Measurements from ENCODE around the gene MICALL2.
A peak's percentile ranks its signal among the peaks of the same experiment; 100 is the strongest.

The MICALL2 gene

GRCh38 chr7:1493129-1493528 is 33.9 kb upstream of the MICALL2 start:
- DNase-seq (ENCODE audit: low read depth): no peak

GRCh38 chr7:1492640-1493039 is 33.4 kb upstream of the MICALL2 start:
- no peak for DNase-seq (ENCODE audit: low read depth)

GRCh38 chr7:1492221-1492620 is 33.0 kb upstream of the MICALL2 start:
- DNase-seq (ENCODE audit: low read depth): no peak

GRCh38 chr7:1490837-1491236 is 31.6 kb upstream of the MICALL2 start:
- DNase-seq (ENCODE audit: low read depth): no peak

DNA sequence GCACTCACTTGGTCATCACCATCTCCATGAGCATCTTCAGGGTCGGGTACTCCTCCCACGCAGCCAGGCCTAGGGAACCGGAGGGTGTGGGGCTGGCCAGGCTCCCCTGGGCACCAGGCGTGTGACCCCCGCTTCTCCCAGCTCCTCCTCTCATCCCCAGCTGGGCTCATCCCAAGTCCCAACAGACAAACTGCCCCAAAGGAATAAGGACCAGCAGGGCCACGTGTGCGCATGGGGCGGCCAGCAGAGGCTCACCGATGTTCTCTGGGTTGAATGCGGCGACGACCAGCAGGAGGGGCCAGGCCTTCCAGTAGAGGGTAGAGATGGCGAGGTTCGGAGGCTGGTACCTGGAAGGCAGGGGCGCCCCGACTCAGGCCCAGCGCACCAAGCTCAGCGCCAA is 30.1 kb upstream of the MICALL2 start:
- DNase-seq (ENCODE audit: low read depth): no peak

DNA sequence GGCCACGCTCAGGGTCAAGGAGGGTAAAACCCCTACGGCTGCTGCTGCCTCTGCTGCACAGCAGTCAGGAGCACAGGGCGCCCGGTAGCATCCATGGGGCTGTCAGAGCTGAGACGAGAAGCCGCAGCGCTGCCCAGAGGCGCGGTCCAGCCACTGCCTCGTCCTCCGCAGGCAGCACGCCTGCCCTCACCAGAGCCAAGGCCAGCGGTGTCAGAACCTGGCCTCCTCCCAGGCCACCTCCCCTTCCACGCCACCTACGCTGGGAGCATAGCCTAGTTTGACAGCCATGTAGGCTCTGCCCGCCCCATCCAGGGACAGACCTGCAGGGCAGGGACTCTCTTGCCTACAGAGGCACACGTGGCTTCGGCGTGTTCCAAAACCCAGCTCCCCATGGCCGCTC is 28.7 kb upstream of the MICALL2 start:
- no peak for DNase-seq (ENCODE audit: low read depth)

GRCh38 chr7:1487466-1487865 is 28.2 kb upstream of the MICALL2 start:
- DNase-seq (ENCODE audit: low read depth): no peak

DNA sequence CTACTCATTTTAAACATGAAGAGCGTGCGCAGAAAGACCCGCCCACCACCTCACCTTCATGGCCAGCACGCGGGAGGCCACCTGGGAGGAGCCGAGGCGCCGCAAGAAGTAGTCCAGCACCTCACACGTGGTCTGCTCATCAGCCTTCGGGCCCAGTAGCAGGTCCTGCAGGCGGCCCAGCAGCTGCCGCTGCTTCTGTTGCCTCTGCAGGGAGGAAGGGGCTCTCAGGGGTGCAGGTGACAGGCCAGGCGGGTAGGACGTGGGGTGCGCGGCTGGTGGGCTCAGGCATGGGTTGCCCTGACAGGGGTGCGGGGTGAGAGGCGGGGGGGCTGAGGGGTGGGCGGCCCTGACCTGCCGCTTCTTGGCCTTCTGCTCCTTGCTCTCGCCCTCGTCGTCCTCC is 27.3 kb upstream of the MICALL2 start:
- no peak for DNase-seq (ENCODE audit: low read depth)

DNA sequence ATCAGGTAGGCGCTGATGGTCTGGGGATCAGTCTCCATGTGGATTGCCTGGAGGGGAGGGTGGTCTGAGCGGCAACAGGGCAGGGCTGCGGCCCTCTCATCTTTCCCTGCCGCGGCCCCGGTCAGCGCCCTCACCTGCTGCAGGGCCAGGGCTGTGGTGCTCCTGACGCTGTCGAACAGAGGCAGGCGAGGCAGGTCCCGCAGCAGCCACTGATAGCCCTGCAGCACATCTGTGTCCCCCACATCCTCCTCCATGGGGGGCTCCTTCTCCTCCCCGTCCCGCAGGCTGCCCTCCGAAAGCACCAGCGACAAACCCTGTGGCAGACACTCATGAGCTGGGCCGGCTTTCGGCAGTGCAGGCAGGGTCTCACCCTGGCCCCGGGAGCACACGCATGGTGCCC is 25.9 kb upstream of the MICALL2 start:
- DNase-seq (ENCODE audit: low read depth): no peak

DNA sequence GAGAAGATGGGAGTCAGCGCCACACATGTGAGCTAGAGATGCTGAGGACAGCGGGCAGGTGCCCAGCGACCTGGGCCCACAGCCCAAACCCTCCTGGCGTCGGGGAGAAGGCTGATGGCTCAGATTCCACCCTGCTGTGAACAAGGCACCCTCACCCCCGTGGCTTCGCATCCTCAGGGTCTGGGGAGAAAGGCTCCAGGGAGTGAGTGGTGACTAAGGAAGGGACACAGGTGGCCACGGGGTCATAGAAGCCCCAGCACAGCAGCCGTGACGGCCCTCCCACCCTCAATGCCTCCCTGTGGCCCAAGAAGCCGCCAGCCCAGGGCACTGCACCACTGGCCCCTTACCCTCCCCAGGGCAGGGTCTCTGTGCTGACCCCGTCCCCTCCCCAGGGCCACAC is 25.3 kb upstream of the MICALL2 start:
- DNase-seq (ENCODE audit: low read depth): no peak

DNA sequence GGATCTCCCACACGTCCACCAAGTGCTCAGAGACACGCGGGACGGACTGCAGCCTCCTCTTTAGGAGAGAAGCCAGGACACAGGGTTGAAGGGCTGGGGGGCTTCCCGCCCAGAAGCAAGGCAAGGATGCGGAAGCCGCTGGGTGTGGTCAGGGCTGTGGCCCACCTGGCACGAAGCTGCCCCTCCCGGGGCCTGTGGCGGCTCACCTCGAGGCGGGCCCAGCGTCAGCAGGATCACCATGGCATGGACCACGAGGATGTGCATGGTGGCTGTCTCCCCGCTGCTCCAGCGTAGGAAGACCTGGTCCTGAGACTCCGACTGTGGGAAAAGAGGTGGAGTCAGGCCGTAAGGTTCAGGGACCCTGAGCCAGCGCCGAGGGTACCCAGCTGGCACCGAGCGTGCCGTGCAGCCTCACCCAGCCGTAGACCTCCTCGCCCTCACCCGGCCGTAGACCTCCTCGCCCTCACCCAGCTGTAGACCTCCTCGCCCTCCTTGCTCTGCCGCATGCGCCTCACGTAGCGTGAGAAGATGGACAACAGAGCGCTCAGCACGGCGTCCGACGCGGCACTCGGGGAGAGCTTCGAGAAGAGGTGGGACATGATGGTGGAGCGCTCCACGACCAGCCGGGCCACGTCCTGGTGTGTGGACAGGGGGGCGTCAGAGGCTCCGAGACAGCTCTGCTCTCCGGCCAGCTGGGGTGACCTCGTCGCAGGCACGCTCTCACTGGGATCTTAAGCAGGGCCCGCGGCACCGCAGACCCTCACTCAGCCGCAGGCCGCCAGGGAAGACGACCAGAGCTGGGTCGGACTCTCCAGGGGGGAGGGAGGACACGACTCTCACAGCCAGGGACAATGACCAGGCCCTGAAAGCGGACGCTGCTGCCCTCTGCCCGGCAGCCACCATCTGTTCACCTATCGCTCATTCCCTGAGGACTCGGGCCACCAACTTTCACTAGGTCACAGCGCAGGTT is 24.6 kb upstream of the MICALL2 start:
- DNase-seq (ENCODE audit: low read depth): no peak

GRCh38 chr7:1483079-1483478 is 23.8 kb upstream of the MICALL2 start:
- no peak for DNase-seq (ENCODE audit: low read depth)

GRCh38 chr7:1481300-1481699 is 22.0 kb upstream of the MICALL2 start:
- no peak for DNase-seq (ENCODE audit: low read depth)

- no peak for DNase-seq (ENCODE audit: low read depth)
These were observed 21.4 kb upstream of the MICALL2 start for GRCh38 chr7:1480670-1481069.

DNA sequence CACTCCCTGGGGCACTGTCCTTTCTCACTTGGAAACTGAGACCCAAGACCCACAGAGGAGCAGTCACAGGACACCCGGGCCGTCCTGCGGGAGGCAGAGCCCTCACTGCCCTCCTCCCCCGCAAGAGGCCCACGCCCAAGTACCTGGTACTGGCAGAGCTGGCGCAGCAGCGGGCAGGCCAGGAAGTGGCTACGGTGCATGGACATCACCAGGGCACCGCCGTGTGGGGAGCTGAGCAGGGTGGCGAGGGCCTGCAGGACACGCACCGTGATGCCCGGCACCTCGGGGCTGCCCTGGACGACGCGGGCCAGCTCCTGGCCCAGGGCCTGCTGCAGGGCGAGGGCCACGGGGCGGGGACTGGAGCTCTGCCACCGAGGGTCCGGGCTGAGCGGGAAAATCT is 20.0 kb upstream of the MICALL2 start:
- no peak for DNase-seq (ENCODE audit: low read depth)

GRCh38 chr7:1478480-1478879 is 19.2 kb upstream of the MICALL2 start:
- no peak for DNase-seq (ENCODE audit: low read depth)

DNA sequence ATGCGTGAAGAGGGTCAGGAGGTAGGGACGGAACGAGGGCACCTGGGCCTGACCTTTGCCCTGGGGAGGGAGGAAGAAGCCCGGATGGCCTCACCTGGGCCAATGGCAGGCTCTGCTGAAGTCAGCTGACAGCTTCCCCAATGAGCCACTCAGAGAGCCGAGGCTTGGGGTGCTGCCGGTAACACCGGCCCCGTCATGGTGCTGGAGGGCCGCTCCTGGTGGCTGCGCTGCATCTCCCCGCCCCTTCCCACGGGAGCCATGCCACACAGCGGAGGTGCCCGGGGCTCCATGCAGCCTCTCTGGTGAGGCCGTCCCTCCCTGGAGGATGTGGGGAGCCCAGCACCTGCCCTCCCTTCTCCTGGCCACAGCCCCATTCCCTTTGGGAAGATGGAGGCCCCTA is 17.6 kb upstream of the MICALL2 start:
- DNase-seq (ENCODE audit: low read depth): no peak

DNA sequence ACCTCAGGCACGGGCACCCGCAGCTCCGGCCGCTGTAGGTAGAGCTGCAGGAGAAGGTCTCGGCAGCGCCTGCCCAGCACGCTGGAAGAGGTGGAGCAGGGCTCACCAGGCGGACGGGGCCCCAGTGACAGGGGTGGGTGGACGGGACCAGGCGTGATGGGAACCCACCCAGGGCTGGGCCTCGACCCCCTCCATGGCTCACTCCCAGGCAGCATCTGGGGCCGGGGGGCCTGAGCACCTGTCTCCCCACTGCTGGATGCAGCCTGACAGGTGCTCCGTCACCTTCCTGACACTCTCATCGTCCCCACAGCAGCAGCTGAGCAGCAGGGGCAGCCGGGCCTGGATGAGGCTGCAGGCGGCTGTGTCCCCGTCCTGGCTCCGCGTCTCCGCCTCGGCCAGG is 16.7 kb upstream of the MICALL2 start:
- DNase-seq (ENCODE audit: low read depth): no peak

- DNase-seq (ENCODE audit: low read depth): no peak
These were observed 16.1 kb upstream of the MICALL2 start for GRCh38 chr7:1475393-1475792.

DNA sequence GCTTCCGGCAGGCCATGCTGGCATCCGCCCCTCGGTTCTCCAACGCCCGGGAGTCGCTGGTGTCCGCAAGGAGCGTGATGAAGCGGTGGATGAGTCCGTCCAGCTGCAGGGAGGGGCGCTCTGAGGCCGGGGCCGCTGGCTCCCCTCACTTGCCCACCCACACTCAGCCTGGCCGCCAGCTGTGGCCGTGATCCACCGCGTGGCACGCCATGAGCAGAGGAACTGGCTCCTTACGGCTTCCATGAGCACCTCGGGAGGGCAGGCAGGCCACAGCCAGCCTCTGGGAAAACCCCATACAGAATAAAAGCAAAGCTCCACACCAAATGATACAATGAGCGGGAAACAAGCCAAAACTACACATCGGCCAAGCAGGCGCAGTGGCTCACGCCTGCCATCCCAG is 15.5 kb upstream of the MICALL2 start:
- no peak for DNase-seq (ENCODE audit: low read depth)

GRCh38 chr7:1473864-1474512 is 14.7 kb upstream of the MICALL2 start:
- peak; percentile 77 for DNase-seq (ENCODE audit: low read depth)

DNA sequence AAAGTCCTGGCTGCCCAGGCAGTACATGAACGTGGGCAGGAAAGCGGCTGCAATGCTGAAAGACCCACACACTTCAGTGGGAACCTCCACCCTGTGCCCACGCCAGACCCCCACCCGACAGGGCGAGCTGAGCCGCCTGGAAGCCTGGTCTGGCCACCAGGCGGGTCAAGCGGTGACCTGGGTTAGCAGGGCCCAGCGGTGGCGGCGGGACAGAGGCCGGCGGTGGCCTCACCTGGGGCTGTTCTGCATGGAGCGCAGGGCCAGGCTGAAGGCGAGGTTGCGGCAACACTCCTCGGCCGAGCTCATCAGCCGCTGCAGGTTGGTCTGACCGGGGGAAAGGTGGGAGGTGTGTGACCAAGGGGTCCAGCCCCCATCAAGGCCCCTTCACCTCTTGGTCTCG is 11.6 kb upstream of the MICALL2 start:
- DNase-seq (ENCODE audit: low read depth): no peak

- DNase-seq (ENCODE audit: low read depth): no peak
These were observed 9.5 kb upstream of the MICALL2 start for GRCh38 chr7:1468643-1469298.

Data from activated T-helper 1 cell treated with Interleukin-2 at 50 U/mL for 16 hours (primary cell).